Stimulated activated effector memory CD8-positive, alpha-beta T cell treated with anti-CD3 and anti-CD28 coated beads, Interleukin-12 subunit alpha, Interleukin-12 subunit beta, amount 100 ng/mL, for 72 hours (primary cell): ENCODE measurements around the gene FBXO31.

Source experiments
- ATAC-seq: fragments of 150-1000 bp; cut with Tn5 transposase; 2 replicates; pipeline ENCODE4 v1.10.0; 2021
- DNase-seq, 2 donors: peaks; one replicate each; pipeline ENCODE4 v3.0.0; 2021 to 2022; ENCODE audit warnings: low spot score in 2 of 2
- H3K27ac Mint-ChIP-seq: one replicate; pipeline ENCODE4 v1.8.0; 2022; ENCODE audit warnings: mild to moderate bottlenecking, mixed read lengths
- H3K36me3 Mint-ChIP-seq: one replicate; pipeline ENCODE4 v1.8.0; 2022; ENCODE audit warnings: mild to moderate bottlenecking, mixed read lengths
- H3K4me1 Mint-ChIP-seq: one replicate; pipeline ENCODE4 v1.8.0; 2022; ENCODE audit warnings: mixed read lengths
- H3K4me3 Mint-ChIP-seq: one replicate; pipeline ENCODE4 v1.8.0; 2022; ENCODE audit warnings: mild to moderate bottlenecking, mixed read lengths
- H3K9me3 Mint-ChIP-seq: one replicate; pipeline ENCODE4 v1.8.0; 2022; ENCODE audit warnings: mixed read lengths

FBXO31 gene

DNA sequence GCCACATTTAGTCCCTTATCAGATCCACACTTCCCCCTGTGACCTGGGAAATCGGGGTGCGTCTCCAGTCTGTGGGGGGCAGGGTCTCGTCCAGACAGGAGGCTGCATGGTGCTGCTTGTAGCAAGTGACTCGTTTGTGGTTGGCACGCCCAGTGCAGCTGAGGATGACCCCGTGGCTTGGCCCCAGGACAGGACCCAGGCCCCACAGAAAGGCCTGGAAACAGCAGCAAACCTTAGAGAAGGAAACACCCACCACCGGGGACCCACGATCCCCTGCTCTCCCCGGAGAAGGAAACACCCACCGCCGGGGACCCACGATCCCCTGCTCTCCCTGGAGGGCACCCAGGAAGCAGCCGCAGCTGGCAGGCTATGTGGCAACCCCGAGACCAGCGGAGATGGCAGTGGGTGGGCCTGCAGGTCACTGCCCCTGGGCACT lies 58.1 kb downstream of the FBXO31 start:
- Mint-ChIP-seq H3K36me3 (peaks cover 13% of the 10 kb centered on the region), H3K4me1 (no peaks in the 10 kb centered on the region), H3K27ac (peak overlapping the region; percentile 26), H3K9me3 (no peaks in the 10 kb centered on the region), H3K4me3 (no peak overlapping the region)
- ATAC-seq: no peak
- no peak for DNase-seq

DNA sequence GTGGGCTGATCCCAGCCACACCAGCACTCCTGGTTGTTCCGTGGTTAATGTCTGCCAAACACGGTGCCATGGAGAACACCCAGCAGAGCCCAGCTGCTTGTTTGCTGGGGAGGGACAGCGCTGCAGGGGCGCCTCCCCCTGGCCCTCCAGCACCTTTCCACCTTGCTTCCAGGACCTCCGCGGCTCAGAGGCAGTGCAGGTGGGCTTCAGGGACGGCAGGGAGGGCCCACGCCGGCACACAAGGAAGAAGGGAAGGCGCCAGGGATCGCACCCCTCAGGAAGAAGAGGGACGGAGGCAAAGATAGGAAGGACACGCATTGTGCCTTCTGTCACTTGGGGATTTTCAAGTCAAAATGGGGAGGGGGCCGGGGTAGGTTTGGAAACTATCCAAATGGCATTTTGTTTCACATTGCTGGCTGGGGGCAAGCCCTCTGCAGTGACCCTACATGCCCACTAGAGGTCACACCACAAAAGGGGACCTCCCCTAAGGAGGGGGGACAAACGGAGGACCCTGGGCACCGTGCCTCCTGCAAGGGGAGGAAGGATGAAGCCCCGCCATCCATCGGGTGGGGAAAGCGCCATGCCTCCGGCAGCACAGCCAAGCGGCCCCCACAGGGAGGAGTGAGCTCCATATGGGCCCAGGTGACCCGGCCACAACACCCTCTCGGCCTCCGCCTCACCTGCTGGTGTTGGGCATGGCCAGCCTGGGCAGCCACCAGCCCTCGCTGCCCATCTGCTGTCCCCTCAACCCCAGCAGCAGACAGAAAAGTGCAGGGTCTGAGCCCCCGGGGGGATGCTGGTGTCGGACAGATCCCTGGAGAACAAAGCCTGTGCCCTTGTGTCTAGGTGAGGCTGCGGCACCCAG lies 58.9 kb downstream of the FBXO31 start:
- peaks cover 6% of the 10 kb centered on the region for H3K36me3 Mint-ChIP-seq
- no peak overlapping the region for H3K4me3 Mint-ChIP-seq
- DNase-seq: peak in 1 of 2 donors; percentile 68
- H3K4me1 Mint-ChIP-seq: no peaks in the 10 kb centered on the region
- no peaks in the 10 kb centered on the region for H3K9me3 Mint-ChIP-seq
- ATAC-seq: peak; percentile 60
- no peak overlapping the region for H3K27ac Mint-ChIP-seq

DNA sequence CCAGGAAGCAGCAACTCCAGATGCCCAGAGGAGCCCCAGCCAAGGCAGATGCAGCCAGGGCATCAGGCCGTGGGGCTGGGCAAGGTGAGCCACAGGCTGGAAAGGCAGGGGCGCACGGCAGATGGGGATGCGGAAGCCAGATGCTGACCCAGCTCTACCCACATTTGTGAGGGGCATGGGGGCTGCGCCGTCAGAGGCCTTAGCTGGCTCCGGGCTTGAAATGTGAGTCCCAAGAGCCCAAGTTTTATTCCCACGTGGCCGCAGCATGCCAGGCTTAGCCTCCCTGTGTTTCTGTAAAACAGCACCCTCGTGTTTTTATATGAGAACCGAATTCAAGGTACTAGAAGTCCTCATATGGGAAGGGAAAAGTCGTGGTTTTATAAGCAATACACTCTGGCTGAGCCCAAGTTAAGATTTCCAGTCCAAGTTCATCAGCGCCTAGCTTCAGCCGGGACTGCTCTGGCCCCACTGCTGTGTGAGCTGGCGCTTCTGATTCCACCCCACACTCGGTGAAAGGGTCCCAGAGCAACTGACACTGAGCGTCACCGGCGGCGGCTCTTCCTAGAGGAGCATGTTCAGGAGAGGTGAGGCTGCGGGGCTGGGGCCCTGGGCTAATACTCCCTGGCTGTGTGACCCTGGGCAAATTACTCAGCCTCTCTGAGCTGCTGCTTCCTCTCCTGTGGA lies 59.7 kb downstream of the FBXO31 start:
- H3K27ac Mint-ChIP-seq: no peak overlapping the region
- no peak for DNase-seq
- no peak overlapping the region for H3K4me3 Mint-ChIP-seq
- peaks cover 1% of the 10 kb centered on the region for H3K4me1 Mint-ChIP-seq
- H3K9me3 Mint-ChIP-seq: no peaks in the 10 kb centered on the region
- no peak for ATAC-seq
- no peaks in the 10 kb centered on the region for H3K36me3 Mint-ChIP-seq

DNA sequence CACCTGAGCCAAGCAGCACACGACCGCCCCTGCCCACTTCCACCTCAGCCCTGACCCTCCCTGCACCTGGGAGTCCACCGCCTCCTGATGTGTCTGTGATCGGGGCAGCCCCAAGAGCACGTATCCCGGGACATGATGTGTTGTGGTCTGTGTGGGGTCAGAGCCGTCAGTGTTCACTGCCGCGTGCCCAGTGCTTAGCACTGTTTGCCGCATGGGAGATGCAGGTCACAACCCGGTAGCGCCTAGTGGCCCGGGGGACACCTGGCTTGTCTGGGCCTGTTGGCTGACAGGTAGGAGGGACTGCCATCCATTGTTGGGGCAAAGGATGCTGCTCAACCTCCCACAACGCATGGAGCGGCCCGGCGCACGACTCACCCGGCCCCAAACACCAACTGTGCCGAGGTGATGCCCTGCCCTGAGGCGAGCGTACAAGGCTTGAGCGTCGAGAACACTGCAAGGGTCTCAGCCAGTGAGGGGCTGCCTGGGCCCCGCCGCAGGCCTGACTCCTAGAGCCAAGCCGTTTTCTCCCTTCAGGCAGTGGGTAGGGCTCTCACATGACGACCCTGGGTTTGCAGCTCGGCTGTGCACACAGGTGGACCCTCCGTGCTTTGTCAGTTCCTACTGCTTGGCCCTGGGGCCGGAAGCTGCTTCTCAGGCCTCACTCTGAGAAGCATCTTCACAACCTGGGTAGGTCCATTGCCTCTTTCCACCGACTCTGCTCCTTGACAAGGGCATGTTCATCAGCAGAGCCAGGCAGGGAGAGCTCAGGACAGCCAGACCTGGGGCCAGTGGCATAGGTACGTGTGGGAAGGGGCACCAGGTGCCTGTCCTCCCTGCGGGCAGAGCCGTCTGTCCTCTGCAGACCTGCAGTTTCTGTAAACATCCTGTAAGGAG lies 60.5 kb downstream of the FBXO31 start:
- Mint-ChIP-seq H3K4me1 (peaks cover 9% of the 10 kb centered on the region), H3K4me3 (no peak overlapping the region), H3K9me3 (no peaks in the 10 kb centered on the region), H3K27ac (no peak overlapping the region), H3K36me3 (peaks cover 8% of the 10 kb centered on the region)
- no peak for DNase-seq
- no peak for ATAC-seq

DNA sequence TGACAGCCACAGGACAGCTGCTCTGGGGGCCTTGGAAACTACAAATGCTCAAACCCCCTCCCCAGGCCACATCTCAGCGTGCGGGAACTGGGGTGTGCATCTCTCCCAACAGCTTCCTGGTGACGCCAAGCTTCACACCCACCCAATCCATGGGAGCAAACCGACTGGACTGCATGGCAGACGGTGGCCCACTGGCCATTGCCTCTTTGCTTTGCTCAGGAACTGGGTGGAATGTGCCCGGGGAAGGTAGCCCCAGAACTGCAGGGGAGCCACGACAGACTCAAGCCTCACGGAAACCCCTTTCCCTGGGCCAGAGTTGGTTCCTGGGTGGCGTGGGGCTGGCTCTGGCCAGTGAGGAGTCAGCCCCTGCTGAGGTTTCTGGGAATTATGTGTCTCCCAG lies 61.2 kb downstream of the FBXO31 start:
- Mint-ChIP-seq H3K27ac (no peak overlapping the region), H3K9me3 (no peaks in the 10 kb centered on the region), H3K4me1 (peaks cover 12% of the 10 kb centered on the region), H3K4me3 (no peak overlapping the region), H3K36me3 (peaks cover 15% of the 10 kb centered on the region)
- ATAC-seq (no peak), DNase-seq (no peak)

DNA sequence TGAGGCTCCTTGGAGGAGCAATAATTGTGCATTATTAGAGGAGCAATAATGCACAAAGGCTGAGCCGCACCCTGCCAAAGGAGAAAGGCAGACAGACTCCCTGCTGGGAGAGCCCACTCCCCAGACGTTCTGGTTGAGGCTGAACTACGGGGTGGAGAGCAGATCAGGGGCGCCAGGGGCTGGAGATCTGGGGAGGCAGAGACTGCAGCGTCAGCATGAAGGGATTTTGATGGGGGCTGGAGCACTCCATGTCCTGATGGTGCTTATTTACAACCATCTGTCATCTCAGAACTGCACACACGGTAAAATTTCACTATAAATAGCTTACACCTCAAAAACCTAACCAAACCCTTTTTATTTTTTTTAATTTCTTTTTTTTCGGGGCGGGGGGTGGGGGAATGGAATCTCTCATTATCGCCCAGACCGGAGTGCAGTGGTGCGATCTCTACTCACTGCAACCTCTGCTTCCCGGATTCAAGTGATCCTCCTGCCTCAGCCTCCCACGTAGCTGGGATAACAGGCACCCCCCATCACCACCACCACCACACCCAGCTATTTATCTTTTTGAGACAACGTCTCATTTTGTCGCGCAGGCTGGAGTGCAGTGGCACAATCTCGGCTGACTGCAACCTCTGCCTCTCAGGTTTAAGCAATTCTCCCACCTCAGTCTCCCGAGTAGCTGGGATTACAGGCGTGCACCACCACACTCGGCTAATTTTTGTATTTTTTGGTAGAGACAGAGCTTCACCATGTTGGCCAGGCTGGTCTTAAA lies 62.1 kb downstream of the FBXO31 start:
- DNase-seq: no peak
- Mint-ChIP-seq H3K4me3 (no peak overlapping the region), H3K36me3 (peaks cover 21% of the 10 kb centered on the region), H3K9me3 (no peaks in the 10 kb centered on the region), H3K4me1 (peaks cover 12% of the 10 kb centered on the region), H3K27ac (no peak overlapping the region)
- ATAC-seq: no peak

DNA sequence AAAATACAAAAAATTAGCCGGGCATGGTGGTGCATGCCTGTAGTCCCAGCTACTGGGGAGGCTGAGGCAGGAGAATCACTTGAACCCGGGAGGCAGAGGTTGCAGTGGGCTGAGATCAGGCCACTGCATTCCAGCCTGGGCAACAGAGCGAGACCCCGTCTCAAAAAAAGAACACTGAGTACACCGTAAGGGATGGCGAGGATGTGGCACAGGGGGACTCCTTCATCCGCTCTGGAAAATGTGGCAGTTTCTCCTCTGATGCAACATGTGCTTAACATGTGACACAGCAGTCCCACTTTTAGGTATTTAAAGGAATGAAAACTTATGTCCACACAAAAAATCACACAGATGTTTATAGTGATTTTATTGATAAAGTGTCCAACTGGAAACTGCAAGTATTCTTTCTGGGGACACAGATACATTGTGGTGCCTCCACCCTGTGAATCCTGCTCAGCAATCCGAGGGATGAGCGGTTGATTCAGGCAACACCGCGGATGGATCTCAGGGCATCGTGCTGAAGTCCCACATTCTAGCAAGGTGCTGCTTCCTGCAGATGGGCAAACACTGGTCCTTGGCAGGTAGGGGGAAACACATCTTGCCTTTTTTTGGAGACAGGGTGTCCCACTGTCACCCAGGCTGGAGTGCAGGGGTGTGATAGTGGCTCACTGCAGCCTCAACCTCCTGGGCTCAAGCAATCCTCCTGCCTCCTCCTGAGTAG lies 62.9 kb downstream of the FBXO31 start:
- Mint-ChIP-seq H3K36me3 (peaks cover 21% of the 10 kb centered on the region), H3K4me3 (no peak overlapping the region), H3K9me3 (no peaks in the 10 kb centered on the region), H3K27ac (no peak overlapping the region), H3K4me1 (peaks cover 12% of the 10 kb centered on the region)
- ATAC-seq (no peak), DNase-seq (no peak)

DNA sequence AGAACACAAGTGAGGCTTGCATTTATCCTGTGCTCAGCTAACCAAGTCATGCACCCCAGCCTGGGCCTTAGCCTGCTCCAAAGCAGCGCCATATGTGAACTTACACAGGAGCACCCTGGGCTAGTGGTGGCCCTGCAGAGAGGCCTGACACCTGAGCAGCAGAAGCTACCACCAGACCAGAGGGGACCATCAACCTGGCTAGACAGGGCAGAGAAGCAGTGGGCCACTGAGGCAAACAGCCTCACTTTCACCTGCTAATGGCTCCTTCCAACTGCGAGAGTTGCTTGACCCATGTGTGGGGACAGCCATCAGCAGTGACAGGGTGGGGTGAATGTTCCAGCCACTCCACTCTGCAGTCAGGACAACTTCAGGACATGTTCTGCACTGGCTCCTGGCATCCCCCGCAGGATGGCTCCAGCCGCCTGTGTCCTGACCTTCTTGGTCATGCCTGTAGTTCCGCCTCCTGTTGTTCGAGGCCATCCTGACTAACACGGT lies 63.5 kb downstream of the FBXO31 start:
- no peak overlapping the region for H3K4me3 Mint-ChIP-seq
- peaks cover 12% of the 10 kb centered on the region for H3K4me1 Mint-ChIP-seq

DNA sequence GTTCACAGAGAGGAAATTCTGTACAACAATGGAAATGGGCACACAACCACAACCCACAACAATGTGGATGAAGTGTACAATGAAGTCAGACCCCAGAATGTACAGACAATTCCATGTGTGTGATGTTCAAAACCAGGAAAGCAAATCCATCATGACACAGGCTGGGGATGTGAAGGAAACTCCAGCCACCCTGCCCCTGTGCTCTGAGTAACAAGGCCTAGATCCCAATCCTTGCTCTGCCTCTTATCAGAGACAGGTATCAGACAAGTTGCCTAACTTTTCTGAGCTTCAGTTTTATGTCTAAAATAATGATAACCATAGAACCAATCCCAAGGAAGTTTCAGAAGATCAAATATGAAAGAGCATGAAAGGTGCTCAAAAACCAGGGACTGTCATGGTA lies 64.6 kb downstream of the FBXO31 start:
- peak overlapping the region; percentile 93 for H3K4me3 Mint-ChIP-seq
- DNase-seq (no peak), ATAC-seq (no peak)
- H3K9me3 Mint-ChIP-seq: no peaks in the 10 kb centered on the region
- H3K4me1 Mint-ChIP-seq: peaks cover 12% of the 10 kb centered on the region
- peaks cover 21% of the 10 kb centered on the region for H3K36me3 Mint-ChIP-seq
- H3K27ac Mint-ChIP-seq: peak overlapping the region; percentile 99

More for the DNA sequence above, 63.5 kb downstream of the FBXO31 start:
- ATAC-seq: no peak
- Mint-ChIP-seq H3K9me3 (no peaks in the 10 kb centered on the region), H3K36me3 (peaks cover 21% of the 10 kb centered on the region), H3K27ac (no peak overlapping the region)
- no peak for DNase-seq

DNA sequence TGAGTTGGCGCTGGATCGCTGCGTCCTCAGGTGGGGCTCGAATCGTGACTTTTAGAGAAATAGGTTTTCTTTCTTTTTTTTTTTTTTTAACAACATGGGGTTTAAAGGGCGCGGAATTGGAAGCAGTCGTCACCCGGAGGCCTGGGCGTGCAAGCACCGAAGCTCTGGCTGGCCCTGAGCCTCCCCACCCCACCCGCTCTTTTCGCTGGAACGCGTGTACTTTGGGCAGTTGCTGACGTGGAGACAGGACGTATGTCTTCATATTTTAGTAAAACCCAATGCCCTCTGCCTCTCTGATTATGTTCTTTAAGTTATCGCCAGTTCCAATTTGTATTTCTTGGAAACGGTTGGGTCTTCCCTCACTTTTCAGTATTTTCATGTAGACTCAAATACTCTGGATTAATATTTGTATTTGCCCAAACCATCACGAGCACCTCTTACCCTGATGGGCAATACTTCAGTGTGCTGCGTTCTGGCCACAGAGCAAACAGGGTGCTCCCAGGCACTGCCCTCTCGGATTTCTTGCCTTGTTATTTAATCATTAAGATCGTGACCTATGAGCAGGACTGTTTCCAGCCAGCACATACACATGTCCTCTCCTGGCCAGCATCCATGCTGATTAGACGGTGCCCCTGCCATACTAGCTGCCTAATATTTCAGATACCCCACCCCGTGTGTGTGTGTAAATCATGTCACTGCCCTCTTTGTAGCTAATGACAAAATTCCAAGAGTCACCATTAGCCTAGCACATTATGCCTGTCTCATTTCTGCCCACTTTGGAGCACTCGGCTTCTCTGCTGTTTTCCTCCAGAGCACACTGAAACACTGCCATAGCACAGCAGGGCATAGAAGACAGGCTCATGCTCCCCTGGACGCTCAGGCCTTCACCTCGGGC lies 65.6 kb downstream of the FBXO31 start:
- H3K4me1 Mint-ChIP-seq: peaks cover 12% of the 10 kb centered on the region
- peak overlapping the region; percentile 99 for H3K27ac Mint-ChIP-seq
- no peaks in the 10 kb centered on the region for H3K9me3 Mint-ChIP-seq
- DNase-seq: no peak
- peak overlapping the region; percentile 93 for H3K4me3 Mint-ChIP-seq
- H3K36me3 Mint-ChIP-seq: peaks cover 21% of the 10 kb centered on the region
- peak; percentile 58 for ATAC-seq

DNA sequence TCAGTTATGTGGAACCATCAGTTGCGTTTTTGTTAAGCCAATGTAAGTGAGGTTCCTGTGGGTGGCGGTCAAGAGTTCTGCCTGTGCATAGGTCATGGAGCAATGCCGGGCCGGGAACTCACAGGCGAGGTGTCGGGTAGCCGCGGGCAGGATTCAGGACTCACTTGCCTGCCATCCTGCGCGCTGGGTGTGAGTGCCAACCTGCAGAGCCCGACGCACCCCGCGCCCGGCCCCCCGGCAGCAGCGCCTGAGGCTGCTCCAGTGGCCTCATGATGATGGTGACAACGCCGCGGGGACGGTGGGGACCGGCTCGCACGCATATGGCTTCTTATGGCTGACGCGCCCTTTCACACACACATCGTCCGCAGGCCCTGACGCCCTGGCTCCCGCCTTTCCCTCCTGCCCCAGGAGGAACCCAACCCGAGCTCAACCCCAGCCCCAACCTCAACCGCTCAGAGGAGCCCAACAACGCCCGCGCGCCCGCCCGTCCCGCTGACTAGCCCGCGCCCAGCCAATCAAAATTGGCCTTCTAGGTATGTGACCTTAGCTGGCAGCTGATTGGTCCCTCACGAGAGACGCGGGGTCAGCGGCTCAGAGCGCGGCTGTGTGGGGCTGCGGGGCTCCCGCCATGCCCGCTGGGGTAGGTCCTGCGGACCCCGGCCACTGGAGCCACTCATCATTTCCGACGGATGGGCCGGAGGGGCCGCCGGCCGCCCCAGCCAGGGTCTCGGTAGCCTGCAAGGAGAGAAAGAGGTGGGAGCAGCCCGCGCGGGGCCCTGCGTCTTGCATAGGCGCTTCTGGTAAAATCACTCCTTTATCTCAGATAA lies 66.4 kb downstream of the FBXO31 start, which contains the start of gene C16orf95:
TSS of gene C16orf95 (minus strand) at position 470 of the 827 bp plus-strand sequence. CDS start at position 320, 150 bp downstream.
- ATAC-seq (peak; percentile 97), DNase-seq (peak; percentile 94 to 97)
- Mint-ChIP-seq H3K27ac (peak within 1 kb of the TSS; percentile 99), H3K4me1 (peaks cover 12% of the 10 kb centered on the region), H3K4me3 (peak within 1 kb of the TSS; percentile 93), H3K36me3 (peaks cover 21% of the 10 kb centered on the region), H3K9me3 (no peaks in the 10 kb centered on the region)

DNA sequence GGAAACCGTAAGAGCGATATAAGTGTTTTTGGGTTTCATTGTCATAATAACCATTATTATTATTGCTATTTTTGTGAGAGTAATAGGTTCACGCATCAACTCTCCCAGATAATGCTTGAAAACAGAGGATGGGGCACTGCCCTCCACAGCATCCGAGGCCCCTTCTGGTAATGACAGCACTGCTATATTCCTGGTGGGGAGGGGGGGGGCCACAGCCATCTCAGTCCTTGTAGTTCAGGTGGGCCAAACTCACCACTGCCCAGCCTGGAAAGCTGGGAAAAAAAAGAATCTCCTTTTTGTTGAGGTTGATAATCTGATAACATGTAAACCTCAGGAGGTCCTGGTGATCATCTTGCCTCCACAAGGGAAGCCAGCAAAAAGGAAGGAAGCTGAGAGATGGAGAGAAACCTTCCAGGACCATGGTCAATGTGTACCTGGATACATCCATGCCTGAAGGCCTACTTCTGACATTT lies 67.1 kb downstream of the FBXO31 start:
- ATAC-seq (no peak), DNase-seq (no peak)
- Mint-ChIP-seq H3K36me3 (peaks cover 21% of the 10 kb centered on the region), H3K9me3 (no peaks in the 10 kb centered on the region), H3K27ac (peak overlapping the region; percentile 99), H3K4me1 (peaks cover 12% of the 10 kb centered on the region), H3K4me3 (peak overlapping the region; percentile 93)
